ENCODE results near the gene CPOX. TPM values are rescaled to one million over a fixed set of nuclear protein-coding genes. Genes with fewer than 3 reads are reported as not detected.

The CPOX gene
- total RNA-seq, 4 donors from 2014 or later = 19.0 to 36.4 (median 23.4) TPM

DNA sequence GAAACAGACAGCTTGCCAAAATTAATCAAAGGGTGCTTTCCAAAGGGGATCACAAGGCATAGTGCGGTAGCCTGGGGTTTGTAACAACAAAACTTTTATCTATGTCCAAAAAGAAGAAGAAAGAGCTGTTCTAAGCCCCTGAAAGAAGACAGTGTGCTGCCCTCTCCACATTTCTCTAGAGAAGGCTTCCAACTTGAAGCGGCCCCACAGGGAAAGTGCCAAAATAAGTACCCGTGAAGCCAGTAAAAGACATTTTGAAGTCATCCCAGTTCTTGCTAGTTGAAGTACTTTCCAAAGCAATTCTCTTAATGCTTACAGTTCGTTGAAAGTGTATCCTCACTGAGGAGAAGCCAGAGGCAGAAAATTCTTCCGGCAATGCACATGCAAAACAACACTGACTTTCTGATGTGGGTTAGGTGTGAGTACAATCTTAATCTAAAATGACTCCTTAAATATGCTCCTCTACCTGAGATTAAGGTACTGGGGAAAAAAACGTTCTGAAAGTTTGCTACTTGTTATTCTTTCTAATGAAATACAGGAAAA is 40.3 kb downstream of the CPOX start:
- no peaks in the 10 kb centered on the region for H3K36me3 ChIP-seq
- TF ChIP-seq EP300 (IDR thresholded peaks at IDR 0.05) (no peak), POLR2A (IDR thresholded peaks at IDR 0.05) (no peak)
- TF ChIP-seq, protein P1, sequence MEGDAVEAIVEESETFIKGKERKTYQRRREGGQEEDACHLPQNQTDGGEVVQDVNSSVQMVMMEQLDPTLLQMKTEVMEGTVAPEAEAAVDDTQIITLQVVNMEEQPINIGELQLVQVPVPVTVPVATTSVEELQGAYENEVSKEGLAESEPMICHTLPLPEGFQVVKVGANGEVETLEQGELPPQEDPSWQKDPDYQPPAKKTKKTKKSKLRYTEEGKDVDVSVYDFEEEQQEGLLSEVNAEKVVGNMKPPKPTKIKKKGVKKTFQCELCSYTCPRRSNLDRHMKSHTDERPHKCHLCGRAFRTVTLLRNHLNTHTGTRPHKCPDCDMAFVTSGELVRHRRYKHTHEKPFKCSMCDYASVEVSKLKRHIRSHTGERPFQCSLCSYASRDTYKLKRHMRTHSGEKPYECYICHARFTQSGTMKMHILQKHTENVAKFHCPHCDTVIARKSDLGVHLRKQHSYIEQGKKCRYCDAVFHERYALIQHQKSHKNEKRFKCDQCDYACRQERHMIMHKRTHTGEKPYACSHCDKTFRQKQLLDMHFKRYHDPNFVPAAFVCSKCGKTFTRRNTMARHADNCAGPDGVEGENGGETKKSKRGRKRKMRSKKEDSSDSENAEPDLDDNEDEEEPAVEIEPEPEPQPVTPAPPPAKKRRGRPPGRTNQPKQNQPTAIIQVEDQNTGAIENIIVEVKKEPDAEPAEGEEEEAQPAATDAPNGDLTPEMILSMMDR (IDR thresholded peaks at IDR 0.05) = no peak
- H3K27me3 ChIP-seq = no peaks in the 10 kb centered on the region
- no peaks in the 10 kb centered on the region for H3K4me1 ChIP-seq
- peak overlapping the region in 1 of 4 donors; percentile 50 for H3K27ac ChIP-seq
- H3K9me3 ChIP-seq = no peaks in the 10 kb centered on the region
- no peak overlapping the region for H3K4me3 ChIP-seq
- DNase-seq (ENCODE audit: low spot score in 2 of 2) = no peak
- 60 to 66% methylated on average over 6 of the region's 6 CpGs for WGBS, 2 donors

GRCh38 chr3:98552232-98553020 is 41.0 kb downstream of the CPOX start:
- WGBS, 2 donors = 78 to 81% methylated on average over 4 of the region's 4 CpGs
- no peaks in the 10 kb centered on the region for H3K4me1 ChIP-seq
- H3K4me3 ChIP-seq = no peak overlapping the region
- no peaks in the 10 kb centered on the region for H3K36me3 ChIP-seq
- H3K27ac ChIP-seq = peak overlapping the region in 1 of 4 donors; percentile 50
- no peak for TF ChIP-seq POLR2A (IDR thresholded peaks at IDR 0.05)
- TF ChIP-seq, protein P1 (IDR thresholded peaks at IDR 0.05) = no peak
- no peak for TF ChIP-seq EP300 (IDR thresholded peaks at IDR 0.05)
- H3K9me3 ChIP-seq = no peaks in the 10 kb centered on the region
- no peaks in the 10 kb centered on the region for H3K27me3 ChIP-seq
- DNase-seq (ENCODE audit: low spot score in 2 of 2) = no peak

DNA sequence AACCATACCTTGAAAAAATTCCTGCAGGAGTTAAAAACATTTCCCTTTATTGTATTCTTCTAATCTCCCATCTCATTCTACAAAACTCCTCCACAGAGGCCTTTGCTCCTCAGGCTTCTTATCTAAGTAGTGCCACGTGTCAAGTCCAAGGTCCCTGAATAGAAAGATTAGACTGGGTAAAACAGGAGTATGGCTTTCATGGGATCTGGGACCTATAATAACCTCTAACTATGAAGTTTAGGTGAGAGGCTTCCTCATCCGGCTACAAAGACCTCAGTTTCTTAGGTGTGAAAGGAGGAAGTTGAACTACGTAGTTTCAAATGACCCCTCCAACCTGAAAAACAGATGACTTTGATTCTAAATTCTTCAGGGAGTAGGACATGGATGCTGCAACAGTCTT is 41.7 kb downstream of the CPOX start:
- H3K4me1 ChIP-seq = no peaks in the 10 kb centered on the region

GRCh38 chr3:98551236-98551635 is 42.2 kb downstream of the CPOX start:
- Histone ChIP-seq H3K27ac (no peak overlapping the region), H3K4me3 (no peak overlapping the region), H3K27me3 (no peaks in the 10 kb centered on the region), H3K36me3 (no peaks in the 10 kb centered on the region), H3K9me3 (no peaks in the 10 kb centered on the region), H3K4me1 (no peaks in the 10 kb centered on the region)
- WGBS, 2 donors = 77 to 95% methylated on average over 2 of the region's 2 CpGs
- TF ChIP-seq EP300 (IDR thresholded peaks at IDR 0.05) = no peak
- TF ChIP-seq POLR2A (IDR thresholded peaks at IDR 0.05) = no peak
- TF ChIP-seq, protein P1 (IDR thresholded peaks at IDR 0.05) = no peak
- DNase-seq (ENCODE audit: low spot score in 2 of 2) = no peak

More for the DNA sequence above, 41.7 kb downstream of the CPOX start:
- no peaks in the 10 kb centered on the region for H3K9me3 ChIP-seq
- no peaks in the 10 kb centered on the region for H3K27me3 ChIP-seq
- DNase-seq (ENCODE audit: low spot score in 2 of 2) = no peak
- no peaks in the 10 kb centered on the region for H3K36me3 ChIP-seq
- TF ChIP-seq, protein P1 (IDR thresholded peaks at IDR 0.05) = no peak
- no peak for TF ChIP-seq POLR2A (IDR thresholded peaks at IDR 0.05)
- H3K27ac ChIP-seq = peak overlapping the region in 1 of 4 donors; percentile 50
- WGBS, 2 donors = 72 to 73% methylated on average over 3 of the region's 3 CpGs
- no peak overlapping the region for H3K4me3 ChIP-seq

DNA sequence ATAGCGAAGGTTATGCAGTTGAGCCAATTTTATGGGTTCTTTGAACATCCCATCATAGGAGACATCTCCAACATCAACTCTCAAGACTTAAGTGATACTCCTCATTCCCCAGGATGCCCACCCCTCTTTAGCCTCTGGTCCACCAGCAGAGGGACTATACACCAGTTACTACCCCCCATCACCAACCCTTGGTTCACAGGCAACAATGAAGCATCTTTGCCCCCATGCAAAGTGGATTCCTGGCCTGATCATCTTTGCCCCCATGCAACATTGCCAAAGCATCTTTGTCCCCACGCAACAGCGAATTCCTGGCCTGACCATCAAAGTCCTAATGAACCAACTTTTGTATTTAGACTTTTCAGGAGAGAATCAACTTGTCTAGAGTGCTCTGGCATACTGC is 42.6 kb downstream of the CPOX start:
- no peaks in the 10 kb centered on the region for H3K9me3 ChIP-seq
- 93 to 95% methylated on average over 3 of the region's 3 CpGs for WGBS, 2 donors
- TF ChIP-seq POLR2A (IDR thresholded peaks at IDR 0.05) = no peak
- TF ChIP-seq, protein P1 (IDR thresholded peaks at IDR 0.05) = no peak
- TF ChIP-seq EP300 (IDR thresholded peaks at IDR 0.05) = no peak
- no peaks in the 10 kb centered on the region for H3K4me1 ChIP-seq
- no peak overlapping the region for H3K27ac ChIP-seq
- no peaks in the 10 kb centered on the region for H3K36me3 ChIP-seq
- H3K27me3 ChIP-seq = no peaks in the 10 kb centered on the region
- no peak for DNase-seq (ENCODE audit: low spot score in 2 of 2)
- H3K4me3 ChIP-seq = no peak overlapping the region

Data from tibial nerve (tissue), 4 donors.